NCI-H2081 treated with DMSO at 0.1 percent for 48 hours (cell line): ENCODE results near the gene SYCP1.
"Not testable (repeated sequence)": the region's sequence is repeated elsewhere in the genome, so short reads cannot be mapped to it uniquely, and the experiment has no call there.

Experiments used
- DNase-seq: peaks from one replicate; lab custom pipeline; 2025; lab: John Stamatoyannopoulos, UW

SYCP1 gene, protein sequence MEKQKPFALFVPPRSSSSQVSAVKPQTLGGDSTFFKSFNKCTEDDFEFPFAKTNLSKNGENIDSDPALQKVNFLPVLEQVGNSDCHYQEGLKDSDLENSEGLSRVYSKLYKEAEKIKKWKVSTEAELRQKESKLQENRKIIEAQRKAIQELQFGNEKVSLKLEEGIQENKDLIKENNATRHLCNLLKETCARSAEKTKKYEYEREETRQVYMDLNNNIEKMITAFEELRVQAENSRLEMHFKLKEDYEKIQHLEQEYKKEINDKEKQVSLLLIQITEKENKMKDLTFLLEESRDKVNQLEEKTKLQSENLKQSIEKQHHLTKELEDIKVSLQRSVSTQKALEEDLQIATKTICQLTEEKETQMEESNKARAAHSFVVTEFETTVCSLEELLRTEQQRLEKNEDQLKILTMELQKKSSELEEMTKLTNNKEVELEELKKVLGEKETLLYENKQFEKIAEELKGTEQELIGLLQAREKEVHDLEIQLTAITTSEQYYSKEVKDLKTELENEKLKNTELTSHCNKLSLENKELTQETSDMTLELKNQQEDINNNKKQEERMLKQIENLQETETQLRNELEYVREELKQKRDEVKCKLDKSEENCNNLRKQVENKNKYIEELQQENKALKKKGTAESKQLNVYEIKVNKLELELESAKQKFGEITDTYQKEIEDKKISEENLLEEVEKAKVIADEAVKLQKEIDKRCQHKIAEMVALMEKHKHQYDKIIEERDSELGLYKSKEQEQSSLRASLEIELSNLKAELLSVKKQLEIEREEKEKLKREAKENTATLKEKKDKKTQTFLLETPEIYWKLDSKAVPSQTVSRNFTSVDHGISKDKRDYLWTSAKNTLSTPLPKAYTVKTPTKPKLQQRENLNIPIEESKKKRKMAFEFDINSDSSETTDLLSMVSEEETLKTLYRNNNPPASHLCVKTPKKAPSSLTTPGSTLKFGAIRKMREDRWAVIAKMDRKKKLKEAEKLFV

DNA sequence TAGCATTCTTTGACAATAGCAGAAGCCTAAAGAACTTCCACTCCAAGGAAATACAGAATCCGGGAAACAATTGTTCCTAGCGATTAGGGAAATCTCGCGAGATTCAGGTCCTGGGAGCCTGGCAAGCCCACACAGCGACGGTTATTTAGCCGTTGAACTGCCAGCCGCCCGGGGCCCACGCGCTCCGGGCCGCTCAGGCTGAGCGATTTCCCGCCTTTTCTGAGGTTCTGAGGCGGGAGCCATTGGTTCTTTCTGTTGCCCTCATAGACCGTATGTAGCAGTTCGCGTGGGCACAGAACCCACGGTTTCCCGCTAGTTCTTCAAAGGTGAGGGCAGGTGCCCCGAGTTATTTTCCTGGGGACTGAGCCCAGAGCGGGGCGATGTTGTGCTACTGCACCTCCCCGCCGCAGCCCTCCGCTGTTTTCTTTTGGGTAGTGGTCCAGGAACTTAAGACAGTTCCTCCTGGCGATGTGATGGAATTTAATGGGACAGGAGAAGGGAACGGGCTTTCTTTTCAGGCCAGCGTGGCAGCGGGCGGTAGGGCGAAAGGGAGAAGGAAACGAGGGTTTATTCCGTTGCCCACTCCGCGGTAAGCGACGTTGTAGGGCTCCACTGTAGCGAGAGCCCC, at the start of gene SYCP1:
TSS of gene SYCP1 (plus strand) at position 171 of the 628 bp plus-strand sequence. CDS start 602 bp downstream, outside the sequence.
- no peak for DNase-seq

DNA sequence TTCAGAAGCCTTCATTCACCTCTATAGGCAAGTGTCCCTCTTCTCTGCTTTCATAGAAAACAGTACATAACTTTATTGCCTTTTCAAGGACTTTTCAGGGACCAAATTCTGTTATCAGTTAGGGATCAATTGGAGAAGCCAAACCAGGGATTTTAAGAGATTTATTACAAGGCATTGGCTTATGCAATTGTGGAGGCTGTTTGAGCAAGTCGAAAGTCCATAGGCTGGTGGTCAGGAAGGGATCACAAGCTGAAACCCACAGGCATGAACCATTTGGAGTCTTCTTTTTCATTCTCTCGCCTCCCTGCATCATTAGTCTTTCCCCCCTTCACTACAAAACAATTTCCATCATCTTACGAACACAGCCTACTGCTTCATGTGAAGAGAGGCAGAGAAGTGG, 34.8 kb upstream of the SYCP1 start:
- DNase-seq: no peak

- DNase-seq: no peak
Observed at GRCh38 chr1:114820392-114820791, 34.3 kb upstream of the SYCP1 start.

DNA sequence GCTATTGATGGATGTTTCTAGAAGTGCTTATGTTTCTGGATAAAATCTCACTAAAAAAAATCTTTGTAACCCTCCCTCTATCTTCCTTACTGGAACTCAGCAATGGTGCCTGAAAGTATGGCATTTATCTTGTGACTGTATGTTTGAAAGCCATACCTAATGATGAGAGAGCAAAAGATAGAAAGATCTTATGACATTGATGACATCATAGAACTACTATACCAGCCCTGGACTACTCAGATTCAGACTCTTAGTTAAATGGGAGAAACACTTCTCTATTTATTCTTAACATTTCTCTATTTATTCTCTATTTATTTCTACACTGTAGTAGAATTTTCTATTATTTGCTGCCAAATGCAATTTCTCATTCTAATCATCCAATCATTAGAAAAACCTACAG, 32.7 kb upstream of the SYCP1 start:
- DNase-seq: no peak

GRCh38 chr1:114828251-114828650, 26.4 kb upstream of the SYCP1 start:
- DNase-seq: no peak

DNA sequence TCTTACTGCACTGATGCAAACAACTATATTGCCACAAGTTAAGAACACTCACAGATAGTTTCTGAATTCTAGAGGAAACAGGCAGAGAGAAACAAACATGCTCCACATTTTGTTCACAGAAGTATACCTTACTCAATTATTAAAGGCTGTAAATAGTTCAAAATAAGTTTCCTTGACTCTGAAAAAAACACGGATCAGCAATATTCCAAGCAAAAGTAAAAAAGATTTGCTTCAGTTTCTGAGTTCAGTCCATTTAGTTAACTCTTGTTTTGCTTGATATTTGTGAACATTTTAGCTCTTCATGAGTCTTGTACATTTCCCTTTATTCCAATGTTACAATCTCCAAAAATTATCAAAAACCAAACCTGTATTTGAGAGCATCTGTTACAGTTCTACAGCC, 24.6 kb upstream of the SYCP1 start:
- not testable (repeated sequence) for DNase-seq

- no peak for DNase-seq
Observed at GRCh38 chr1:114831276-114831994, 23.2 kb upstream of the SYCP1 start.

- no peak for DNase-seq
Observed at GRCh38 chr1:114832057-114832456, 22.6 kb upstream of the SYCP1 start.

DNA sequence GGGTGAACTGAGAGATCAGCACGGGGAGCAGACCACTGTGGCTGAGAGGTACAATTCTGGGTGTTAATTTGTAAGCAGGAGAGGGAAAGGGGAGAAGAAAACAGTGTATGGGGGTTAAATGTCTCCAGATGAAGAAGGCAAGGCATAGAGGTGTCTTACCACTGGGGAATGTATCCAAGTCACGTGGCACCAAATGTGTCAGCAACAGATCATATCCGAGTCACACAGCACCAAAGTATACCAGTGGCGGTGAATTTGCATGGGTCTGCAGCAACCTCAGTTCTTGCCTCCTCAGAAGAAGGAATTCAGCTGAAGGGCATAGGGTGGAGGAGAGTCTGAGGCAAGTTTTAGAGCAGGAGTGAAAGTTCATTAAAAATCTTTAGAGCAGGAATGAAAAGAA, 21.2 kb upstream of the SYCP1 start:
- DNase-seq: no peak

GRCh38 chr1:114844270-114844669, 10.4 kb upstream of the SYCP1 start:
- DNase-seq: no peak

- DNase-seq: no peak
Observed at GRCh38 chr1:114853584-114853983, 1.1 kb upstream of the SYCP1 start.

DNA sequence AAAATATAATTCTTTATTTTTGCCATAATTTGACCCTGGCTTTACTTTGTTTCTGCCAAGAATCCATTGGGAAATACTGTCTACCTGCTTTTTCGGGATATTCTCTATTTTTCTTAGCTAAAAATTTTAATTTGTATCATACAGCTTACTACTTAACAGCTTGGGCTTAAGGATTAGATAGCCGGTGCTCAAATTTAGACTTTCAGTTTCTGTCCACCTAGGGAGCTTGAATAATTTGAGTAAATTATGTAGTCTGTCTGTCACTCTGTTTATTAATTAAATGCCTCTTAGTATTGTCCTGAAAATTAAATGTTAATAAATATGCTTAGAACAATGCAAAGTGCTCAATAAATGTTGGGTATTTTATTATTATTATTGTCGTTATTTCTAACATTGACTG, 6.7 kb downstream of the SYCP1 start:
- no peak for DNase-seq

GRCh38 chr1:114892194-114892918, 37.7 kb downstream of the SYCP1 start:
- no peak for DNase-seq

- no peak for DNase-seq
Observed at GRCh38 chr1:114896795-114897194, 42.1 kb downstream of the SYCP1 start.

- no peak for DNase-seq
Observed at GRCh38 chr1:114901814-114902213, 47.2 kb downstream of the SYCP1 start.

DNA sequence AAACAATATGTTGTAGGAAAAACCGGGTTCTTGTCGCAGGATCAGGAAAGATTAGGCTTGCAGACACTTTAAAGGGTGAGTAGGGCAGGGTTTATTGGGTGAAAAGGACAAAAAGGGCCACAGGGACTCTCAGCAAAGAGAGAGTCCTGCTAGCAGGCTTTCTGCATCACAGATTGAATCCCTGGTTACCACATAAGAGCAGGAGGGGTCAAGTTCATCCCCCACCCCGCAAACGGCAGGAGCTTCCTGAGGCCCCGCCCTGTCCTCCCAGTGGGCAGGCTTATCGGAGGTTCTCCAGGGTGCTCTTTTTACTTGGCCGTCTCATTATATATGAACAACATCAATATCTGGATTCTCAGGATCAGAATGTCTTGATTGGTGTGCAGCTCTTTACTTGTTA, 47.7 kb downstream of the SYCP1 start:
- no peak for DNase-seq

DNA sequence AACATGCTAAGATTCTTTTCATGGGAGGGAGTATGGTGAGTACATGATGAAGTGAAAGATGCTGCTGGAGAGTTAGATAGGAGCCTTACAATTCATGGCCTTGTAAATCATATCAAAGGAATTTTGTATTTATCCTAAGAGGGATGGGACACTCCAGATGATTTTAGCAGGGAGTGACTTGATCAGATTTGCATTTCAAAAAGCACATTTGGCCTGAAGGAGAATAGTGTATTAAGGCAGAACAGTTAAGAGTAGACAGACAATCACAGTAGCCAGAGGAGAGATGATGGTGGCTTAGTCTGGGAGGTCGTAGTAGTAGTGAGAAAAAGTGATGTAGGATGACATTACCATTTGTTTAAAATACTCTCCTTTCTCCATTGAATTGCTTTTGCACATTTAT, 48.8 kb downstream of the SYCP1 start:
- DNase-seq: no peak

- not testable (repeated sequence) for DNase-seq
Observed at GRCh38 chr1:114915720-114916119, 61.1 kb downstream of the SYCP1 start.

- no peak for DNase-seq
Observed at GRCh38 chr1:114926607-114927006, 71.9 kb downstream of the SYCP1 start.

GRCh38 chr1:114927401-114927800, 72.7 kb downstream of the SYCP1 start:
- no peak for DNase-seq

DNA sequence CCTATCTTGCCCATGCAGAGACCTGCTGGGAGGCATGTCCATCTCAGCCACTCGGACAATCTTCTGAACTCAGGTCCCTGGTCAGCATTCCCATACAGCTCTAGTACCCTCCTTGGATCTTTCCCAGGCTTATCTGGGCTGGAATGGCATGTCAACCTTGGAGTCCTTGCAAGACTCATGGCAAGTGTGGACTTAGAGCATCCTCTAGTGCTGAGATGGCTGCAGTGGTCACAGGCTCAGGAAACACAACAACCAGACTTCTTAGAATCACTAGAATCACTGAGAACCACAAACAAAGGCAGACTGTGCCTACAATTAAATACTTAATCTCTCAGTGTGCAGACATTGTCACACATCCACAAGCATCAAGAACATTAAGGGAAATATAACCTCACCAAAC, 101.9 kb downstream of the SYCP1 start:
- no peak for DNase-seq
